SH-SY5Y (cell line): ENCODE results near the gene SIGLEC15.

Source experiments
- GATA2 ChIP-seq: IDR thresholded peaks from 2 replicates; pipeline ENCODE4 v1.6.1; 2011; ENCODE audit warnings: mild to moderate bottlenecking, low read depth, low read length
- GATA3 ChIP-seq: IDR thresholded peaks from 2 replicates; pipeline ENCODE4 v1.6.1; 2011; ENCODE audit warnings: low read depth, mild to moderate bottlenecking, low read length, moderate library complexity

Gene SIGLEC15

GRCh38 chr18:45802814-45803492 lies 22.5 kb upstream of the SIGLEC15 start:
- no peak for TF ChIP-seq GATA3
- no peak for TF ChIP-seq GATA2

GRCh38 chr18:45805551-45805950 lies 19.9 kb upstream of the SIGLEC15 start:
- no peak for TF ChIP-seq GATA3
- no peak for TF ChIP-seq GATA2

- no peak for TF ChIP-seq GATA2
- TF ChIP-seq GATA3 = no peak
Measured at GRCh38 chr18:45806226-45806625, 19.2 kb upstream of the SIGLEC15 start.

- TF ChIP-seq GATA2 = no peak
- no peak for TF ChIP-seq GATA3
Measured at GRCh38 chr18:45817543-45817942, 7.9 kb upstream of the SIGLEC15 start.

GRCh38 chr18:45820106-45820745 lies 5.2 kb upstream of the SIGLEC15 start:
- TF ChIP-seq GATA3 (no peak), GATA2 (no peak)

GRCh38 chr18:45821026-45821425 lies 4.4 kb upstream of the SIGLEC15 start:
- TF ChIP-seq GATA3 (no peak), GATA2 (no peak)

GRCh38 chr18:45821711-45822110 lies 3.8 kb upstream of the SIGLEC15 start:
- no peak for TF ChIP-seq GATA3
- TF ChIP-seq GATA2 = no peak

GRCh38 chr18:45826084-45826483 lies 609 bp downstream of the SIGLEC15 start:
- TF ChIP-seq GATA2 (no peak), GATA3 (no peak)

GRCh38 chr18:45828917-45829811 lies 3.7 kb downstream of the SIGLEC15 start:
- no peak for TF ChIP-seq GATA2
- TF ChIP-seq GATA3 = no peak

GRCh38 chr18:45829855-45830254 lies 4.4 kb downstream of the SIGLEC15 start:
- no peak for TF ChIP-seq GATA2
- no peak for TF ChIP-seq GATA3

- TF ChIP-seq GATA2 (no peak), GATA3 (no peak)
Measured at GRCh38 chr18:45830917-45831316, 5.4 kb downstream of the SIGLEC15 start.

- TF ChIP-seq GATA3 = no peak
- no peak for TF ChIP-seq GATA2
Measured at GRCh38 chr18:45833846-45834245, 8.4 kb downstream of the SIGLEC15 start.

- TF ChIP-seq GATA2 (no peak), GATA3 (no peak)
Measured at GRCh38 chr18:45834306-45834705, 8.8 kb downstream of the SIGLEC15 start.

GRCh38 chr18:45835057-45835636 lies 9.7 kb downstream of the SIGLEC15 start:
- TF ChIP-seq GATA2 = no peak; the same call in 1 of the 2 replicates
- TF ChIP-seq GATA3 = no peak
